ENCODE measurements around the gene ATG16L2. TPM values are rescaled to one million over a fixed set of nuclear protein-coding genes. Genes with fewer than 3 reads are reported as not detected.

The ATG16L2 gene
- polyA plus RNA-seq, 1 experiment, result 4.2 TPM

- TF ChIP-seq, protein P1, sequence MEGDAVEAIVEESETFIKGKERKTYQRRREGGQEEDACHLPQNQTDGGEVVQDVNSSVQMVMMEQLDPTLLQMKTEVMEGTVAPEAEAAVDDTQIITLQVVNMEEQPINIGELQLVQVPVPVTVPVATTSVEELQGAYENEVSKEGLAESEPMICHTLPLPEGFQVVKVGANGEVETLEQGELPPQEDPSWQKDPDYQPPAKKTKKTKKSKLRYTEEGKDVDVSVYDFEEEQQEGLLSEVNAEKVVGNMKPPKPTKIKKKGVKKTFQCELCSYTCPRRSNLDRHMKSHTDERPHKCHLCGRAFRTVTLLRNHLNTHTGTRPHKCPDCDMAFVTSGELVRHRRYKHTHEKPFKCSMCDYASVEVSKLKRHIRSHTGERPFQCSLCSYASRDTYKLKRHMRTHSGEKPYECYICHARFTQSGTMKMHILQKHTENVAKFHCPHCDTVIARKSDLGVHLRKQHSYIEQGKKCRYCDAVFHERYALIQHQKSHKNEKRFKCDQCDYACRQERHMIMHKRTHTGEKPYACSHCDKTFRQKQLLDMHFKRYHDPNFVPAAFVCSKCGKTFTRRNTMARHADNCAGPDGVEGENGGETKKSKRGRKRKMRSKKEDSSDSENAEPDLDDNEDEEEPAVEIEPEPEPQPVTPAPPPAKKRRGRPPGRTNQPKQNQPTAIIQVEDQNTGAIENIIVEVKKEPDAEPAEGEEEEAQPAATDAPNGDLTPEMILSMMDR (IDR thresholded peaks at IDR 0.05; ENCODE audit: low read depth, low read length), result no peak
- POLR2A ChIA-PET, result no interaction called here
- H3K27ac ChIP-seq (ENCODE audit: low read depth, low read length), result no peak overlapping the region
- CTCF ChIA-PET, result no interaction called here
- no peaks in the 10 kb centered on the region for H3K9me3 ChIP-seq (ENCODE audit: control insufficient read depth, insufficient read depth, low read length)
- no peak overlapping the region for H3K4me3 ChIP-seq (ENCODE audit: low read depth, low read length)
- no peak for DNase-seq (ENCODE audit: low read depth, low spot score)
- H3K27me3 ChIP-seq (ENCODE audit: control insufficient read depth, insufficient read depth, low read length), result no peaks in the 10 kb centered on the region
These were observed 3.8 kb downstream of the ATG16L2 start for GRCh38 chr11:72817966-72818365.

- ChIA-PET POLR2A (no interaction called here), CTCF (interaction anchor here (1.0 to 1.5 kb wide), 3 partner anchors 94 to 532 kb away, joined by 3 to 6 read pairs (median 5); no protein-coding TSS in a partner anchor)
- Histone ChIP-seq H3K27me3 (ENCODE audit: control insufficient read depth, insufficient read depth, low read length) (no peaks in the 10 kb centered on the region), H3K4me3 (ENCODE audit: low read depth, low read length) (no peak overlapping the region), H3K27ac (ENCODE audit: low read depth, low read length) (no peak overlapping the region), H3K9me3 (ENCODE audit: control insufficient read depth, insufficient read depth, low read length) (no peaks in the 10 kb centered on the region)
- DNase-seq (ENCODE audit: low read depth, low spot score), result no peak
- TF ChIP-seq, protein P1 (IDR thresholded peaks at IDR 0.05; ENCODE audit: low read depth, low read length), result no peak
These were observed 4.8 kb downstream of the ATG16L2 start for GRCh38 chr11:72818971-72819370.

DNA sequence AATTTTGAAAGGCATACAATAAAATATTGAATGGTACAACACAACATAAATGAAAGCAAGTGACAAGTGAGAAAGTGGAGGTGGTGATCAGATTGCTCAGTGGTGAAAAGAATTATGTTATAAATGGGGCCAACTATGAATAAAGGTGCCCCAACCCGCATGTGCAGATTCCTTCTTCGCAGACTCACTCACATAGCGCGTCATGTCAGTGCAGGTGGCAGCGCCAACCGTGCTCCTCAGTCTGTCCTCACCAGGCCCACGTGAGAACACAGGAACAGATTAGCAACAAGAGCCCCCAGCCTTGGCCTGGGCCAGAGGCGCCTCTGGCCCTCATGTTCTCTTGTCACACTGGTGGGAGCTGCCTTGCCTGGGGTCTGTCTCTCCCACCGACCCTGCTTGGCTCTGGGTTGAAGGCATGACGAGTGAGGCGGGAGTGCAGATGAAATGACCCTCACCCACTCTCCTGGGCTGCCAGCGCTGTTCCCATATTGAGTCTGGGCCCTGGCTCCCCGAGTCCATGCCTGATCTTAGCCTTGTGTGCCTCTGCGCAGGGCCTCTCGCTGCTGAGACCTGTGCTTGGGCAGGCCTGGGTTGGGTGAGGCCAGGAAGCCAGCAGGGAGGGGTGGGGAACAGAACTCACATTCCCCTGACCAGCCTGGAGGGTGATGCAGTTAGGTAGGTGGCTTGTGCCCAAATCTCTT, 6.4 kb downstream of the ATG16L2 start:
- H3K27ac ChIP-seq (ENCODE audit: low read depth, low read length), result no peak overlapping the region
- TF ChIP-seq, protein P1 (IDR thresholded peaks at IDR 0.05; ENCODE audit: low read depth, low read length), result no peak
- no peaks in the 10 kb centered on the region for H3K9me3 ChIP-seq (ENCODE audit: control insufficient read depth, insufficient read depth, low read length)
- no peak overlapping the region for H3K4me3 ChIP-seq (ENCODE audit: low read depth, low read length)
- H3K27me3 ChIP-seq (ENCODE audit: control insufficient read depth, insufficient read depth, low read length), result no peaks in the 10 kb centered on the region
- POLR2A ChIA-PET, result no interaction called here
- DNase-seq (ENCODE audit: low read depth, low spot score), result no peak
- CTCF ChIA-PET, result interaction anchor here (0.6 kb wide), 1 partner anchor 29 kb away, joined by 10 read pairs; no protein-coding TSS in a partner anchor

DNA sequence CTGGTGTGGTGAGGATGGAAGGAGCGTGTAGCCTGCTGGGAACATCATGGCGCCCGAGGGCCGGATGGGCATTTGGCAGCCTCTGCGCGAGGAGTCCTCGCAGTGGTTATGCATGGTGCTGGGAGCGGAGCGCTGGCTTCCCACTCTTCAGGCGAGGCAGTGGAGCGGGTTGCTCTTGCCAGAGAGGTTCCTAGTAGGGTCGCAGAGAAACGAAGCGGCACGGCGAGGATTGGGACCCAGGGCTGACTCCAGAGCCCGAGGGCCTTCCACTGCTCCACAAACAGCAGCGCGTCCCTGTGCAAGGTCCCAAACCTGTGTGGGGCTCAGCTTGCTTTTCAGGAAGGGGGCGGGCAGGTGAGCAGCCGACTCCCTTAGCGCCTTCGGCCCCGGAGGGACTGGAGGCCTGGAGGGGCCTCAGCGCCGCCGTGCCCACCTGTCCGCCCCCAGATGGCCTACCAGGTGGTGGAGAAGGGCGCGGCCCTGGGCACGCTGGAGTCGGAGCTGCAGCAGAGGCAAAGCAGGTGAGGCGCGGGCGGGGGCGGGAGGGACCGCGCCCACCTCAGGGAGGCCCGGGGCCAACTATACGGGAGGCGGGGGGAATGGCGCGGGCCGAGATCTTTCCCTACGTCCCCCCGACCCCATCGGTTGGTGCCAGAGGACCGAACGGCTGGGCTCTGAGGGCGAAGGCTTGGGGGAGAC, 7.2 kb downstream of the ATG16L2 start:
- H3K27me3 ChIP-seq (ENCODE audit: control insufficient read depth, insufficient read depth, low read length), result no peaks in the 10 kb centered on the region
- CTCF ChIA-PET, result interaction anchor here (0.6 to 1.7 kb wide), 2 partner anchors 28 to 96 kb away, joined by 10 to 14 read pairs; no protein-coding TSS in a partner anchor
- no peak for DNase-seq (ENCODE audit: low read depth, low spot score)
- H3K27ac ChIP-seq (ENCODE audit: low read depth, low read length), result no peak overlapping the region
- H3K9me3 ChIP-seq (ENCODE audit: control insufficient read depth, insufficient read depth, low read length), result no peaks in the 10 kb centered on the region
- peak overlapping the region; percentile 63 for H3K4me3 ChIP-seq (ENCODE audit: low read depth, low read length)
- POLR2A ChIA-PET, result no interaction called here
- TF ChIP-seq, protein P1 (IDR thresholded peaks at IDR 0.05; ENCODE audit: low read depth, low read length), result no peak

Data from AG04450 (cell line).